ENCODE measurements around the gene MAVS.
A peak's percentile ranks its signal among the peaks of the same experiment; 100 is the strongest.
"Not testable (repeated sequence)": the region's sequence is repeated elsewhere in the genome, so short reads cannot be mapped to it uniquely, and the experiment has no call there.

The MAVS gene

GRCh38 chr20:3815703-3816315 is 30.8 kb upstream of the MAVS start:
- no peak for DNase-seq

DNA sequence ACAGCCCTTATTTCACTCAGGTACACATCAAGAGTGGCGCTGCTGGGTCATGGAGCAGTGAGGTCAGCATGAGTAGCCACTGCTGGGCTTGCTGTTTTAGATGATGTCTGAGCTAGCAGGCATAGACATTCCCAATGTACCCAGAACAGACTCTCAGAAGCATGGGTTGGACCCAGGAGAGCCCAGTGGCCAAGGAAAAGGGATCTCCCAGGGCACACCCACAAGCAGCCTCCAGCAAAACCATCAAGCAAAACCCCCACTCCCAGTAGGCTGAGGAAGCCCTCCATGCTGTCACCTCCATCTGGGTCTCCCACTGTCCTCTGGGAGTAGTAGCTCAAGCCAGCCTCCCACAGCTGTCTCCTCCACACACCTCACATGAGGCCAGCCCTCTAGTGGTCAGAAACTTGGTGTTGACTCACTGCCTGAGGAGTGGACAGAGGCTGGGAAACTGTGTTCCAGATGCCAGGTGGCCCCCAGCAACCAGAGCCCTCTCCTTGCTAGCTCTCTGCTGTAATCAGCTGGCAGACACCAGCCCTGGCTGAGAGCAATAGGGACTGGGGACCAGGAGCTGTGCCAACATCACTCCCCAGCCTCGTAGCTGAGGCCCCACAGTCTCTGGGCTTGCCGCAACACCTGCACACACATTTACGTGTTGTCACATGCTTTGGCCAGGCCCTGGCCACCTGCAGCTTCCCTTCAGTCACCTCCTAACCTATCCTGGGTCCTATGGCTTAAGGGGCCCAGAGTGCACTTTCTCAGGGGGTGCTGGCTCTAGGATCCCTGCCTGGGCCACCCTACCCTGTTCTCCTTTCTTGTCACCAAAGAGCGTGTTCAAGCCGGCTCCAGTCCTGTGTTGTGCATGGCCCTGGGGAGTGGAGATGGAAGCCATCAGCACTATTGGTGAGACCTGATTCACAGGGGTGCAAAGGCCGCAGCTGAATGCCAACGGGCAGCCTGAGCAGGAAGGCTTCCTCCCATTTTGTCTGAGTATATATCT is 28.2 kb upstream of the MAVS start:
- peak; percentile 53 for DNase-seq

DNA sequence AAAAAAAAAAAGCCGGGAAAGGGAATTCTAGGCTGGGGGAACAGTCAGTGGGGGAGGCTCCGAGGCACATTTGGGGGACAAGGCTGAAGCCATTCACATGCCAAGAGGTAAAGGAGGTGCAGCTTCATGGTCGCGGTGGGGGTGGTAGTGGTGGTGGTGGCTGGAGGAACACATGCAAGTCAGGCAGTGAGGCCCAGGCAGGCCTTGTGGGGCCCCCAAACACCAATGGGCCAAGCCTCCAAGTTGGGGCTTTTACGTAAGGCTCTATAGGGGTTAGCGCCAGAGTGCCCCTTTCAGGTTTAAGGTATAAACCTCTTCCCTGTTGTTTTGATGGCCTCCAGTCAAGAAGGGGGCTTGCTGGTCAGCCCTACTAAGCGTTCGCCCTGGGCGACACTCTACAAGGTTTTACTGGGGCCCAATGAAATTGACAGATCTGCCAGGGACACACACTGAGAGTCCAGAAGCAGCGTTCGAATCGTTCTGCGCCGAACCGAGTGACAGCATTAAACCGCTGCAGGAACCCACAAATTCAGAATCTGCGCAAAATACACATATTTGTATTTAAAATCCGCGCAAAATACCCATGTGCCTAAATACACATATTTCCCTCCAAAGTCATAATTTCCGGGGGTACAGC is 27.1 kb upstream of the MAVS start:
- no peak for DNase-seq

DNA sequence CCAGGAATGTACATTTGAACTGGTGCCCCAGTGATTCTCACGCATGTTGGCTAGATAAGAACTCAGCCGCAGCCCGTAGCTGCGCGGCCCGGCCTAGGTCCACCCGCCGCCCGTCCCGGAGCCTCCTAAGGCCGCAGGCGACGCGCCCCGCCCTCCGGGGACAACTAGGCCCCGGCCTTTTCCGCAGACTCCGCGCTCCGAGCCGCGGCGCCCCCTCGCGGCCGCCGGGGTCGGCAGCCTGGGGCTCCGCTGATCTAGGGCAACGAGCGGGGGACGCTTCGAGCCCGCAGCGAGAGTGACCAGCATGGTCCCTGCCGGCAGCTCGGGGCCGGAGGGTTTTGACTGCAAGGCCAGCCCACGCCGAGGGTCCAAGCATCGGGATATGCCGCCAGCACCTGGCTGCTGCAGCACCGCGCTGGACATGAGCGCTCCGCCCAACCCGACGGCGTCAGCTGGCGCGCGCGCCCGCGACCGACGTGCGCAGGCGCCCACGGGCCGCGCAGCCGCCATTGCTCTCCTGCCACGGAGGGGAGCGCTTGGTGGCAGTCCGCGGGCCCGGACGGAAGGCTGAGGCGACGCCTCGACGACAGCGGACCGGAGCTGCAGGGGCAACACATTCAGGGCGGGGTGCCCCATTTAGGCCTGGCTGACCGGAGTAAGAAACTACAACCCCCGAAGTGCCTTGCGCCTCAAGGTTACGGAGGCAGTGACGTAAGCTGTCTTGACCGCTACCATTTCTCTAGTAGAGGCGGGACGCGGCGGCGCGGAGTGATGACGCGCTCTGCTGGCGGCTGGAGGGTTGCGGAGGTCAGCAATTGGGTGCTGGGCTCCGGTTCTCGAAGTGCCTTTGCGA is 26.4 kb upstream of the MAVS start, which contains the start of gene AP5S1:
AP5S1 (plus strand) TSS at position 500 of the 853 bp plus-strand sequence. CDS start 1,571 bp downstream, outside the sequence.
- peak; percentile 90 for DNase-seq

DNA sequence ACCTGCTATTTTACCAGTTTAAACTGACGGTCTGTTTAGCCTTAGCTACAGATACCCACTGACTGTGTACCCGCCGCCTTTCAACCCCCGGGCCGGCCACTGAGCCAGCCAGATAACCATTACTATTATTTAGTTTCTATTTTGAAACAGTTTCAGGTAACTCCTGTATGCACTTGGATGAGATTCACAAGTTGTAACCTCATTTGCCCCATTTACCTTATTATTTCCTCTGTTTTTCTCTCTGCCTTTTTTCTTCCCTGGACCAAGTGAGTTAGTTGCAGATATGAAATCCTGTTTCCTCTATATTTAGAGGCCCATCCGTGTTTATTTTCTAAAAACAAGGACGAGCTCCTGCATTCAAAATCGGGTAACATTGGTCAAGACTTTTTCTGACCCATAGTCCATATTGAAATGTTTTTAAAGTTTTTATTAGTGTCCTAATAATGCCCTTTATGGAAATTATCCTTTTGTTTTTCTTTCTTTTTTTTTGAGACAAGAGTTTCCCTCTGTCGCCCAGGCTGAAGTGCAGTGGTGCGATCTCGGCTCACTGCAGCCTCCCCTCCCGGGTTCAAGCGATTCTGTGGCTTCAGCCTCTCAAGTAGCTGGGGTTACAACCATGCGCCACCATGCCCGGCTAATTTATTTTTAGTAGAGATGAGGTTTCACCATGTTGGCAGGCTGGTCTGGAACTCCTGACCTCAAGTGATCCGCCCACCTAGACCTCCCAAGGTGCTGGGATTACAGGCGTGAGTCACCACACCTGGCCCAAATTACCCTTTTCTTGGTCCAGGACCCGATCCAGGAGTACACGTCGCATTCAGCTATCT is 25.5 kb upstream of the MAVS start:
- DNase-seq = no peak

- DNase-seq = no peak
Measured at GRCh38 chr20:3821996-3822395, 24.6 kb upstream of the MAVS start.

- DNase-seq = no peak
Measured at GRCh38 chr20:3823881-3824280, 22.8 kb upstream of the MAVS start.

- no peak for DNase-seq
Measured at GRCh38 chr20:3825526-3825925, 21.1 kb upstream of the MAVS start.

DNA sequence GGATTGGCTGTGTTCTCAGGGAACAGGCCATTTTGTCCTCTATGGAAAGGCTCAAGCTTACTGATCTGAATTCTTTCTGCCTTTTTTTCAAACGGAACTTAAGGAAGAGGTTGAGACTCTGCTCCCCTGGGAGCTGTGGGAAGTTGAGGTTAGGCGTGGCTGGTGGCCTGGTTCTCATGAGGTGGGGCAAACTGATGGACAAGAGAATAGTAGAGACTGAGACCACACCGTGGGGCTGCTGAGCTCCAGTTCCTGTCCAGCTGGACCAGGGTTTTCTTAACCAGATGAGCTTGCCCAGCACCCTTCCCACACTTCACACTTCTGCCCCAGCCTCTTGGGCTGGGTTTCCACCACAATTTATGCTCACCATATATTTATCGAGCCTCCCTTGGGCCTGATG is 20.2 kb upstream of the MAVS start:
- no peak for DNase-seq

DNA sequence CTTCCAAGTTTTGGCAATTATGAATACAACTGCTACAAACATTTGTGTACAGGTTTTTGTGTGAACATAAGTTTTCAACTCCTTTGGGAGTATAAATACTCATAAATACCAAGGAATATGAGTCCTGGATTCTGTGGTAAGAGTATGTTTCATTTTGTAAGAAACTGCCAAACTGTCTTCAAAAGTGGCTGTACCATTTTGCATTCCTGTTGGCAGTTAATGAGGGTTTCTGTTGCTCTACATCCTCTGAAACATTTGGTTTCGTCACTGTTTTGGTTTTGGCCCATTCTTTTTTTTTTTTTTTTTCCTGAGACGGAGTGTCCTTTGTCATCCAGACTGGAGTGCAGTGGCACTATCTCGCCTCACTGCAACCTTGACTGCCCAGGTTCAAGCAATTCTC is 17.8 kb upstream of the MAVS start:
- DNase-seq = no peak

- not testable (repeated sequence) for DNase-seq
Measured at GRCh38 chr20:3829891-3830290, 16.7 kb upstream of the MAVS start.

- DNase-seq = no peak
Measured at GRCh38 chr20:3836132-3836531, 10.5 kb upstream of the MAVS start.

GRCh38 chr20:3839328-3839727 is 7.3 kb upstream of the MAVS start:
- DNase-seq = no peak

GRCh38 chr20:3840201-3840600 is 6.4 kb upstream of the MAVS start:
- DNase-seq = not testable (repeated sequence)

DNA sequence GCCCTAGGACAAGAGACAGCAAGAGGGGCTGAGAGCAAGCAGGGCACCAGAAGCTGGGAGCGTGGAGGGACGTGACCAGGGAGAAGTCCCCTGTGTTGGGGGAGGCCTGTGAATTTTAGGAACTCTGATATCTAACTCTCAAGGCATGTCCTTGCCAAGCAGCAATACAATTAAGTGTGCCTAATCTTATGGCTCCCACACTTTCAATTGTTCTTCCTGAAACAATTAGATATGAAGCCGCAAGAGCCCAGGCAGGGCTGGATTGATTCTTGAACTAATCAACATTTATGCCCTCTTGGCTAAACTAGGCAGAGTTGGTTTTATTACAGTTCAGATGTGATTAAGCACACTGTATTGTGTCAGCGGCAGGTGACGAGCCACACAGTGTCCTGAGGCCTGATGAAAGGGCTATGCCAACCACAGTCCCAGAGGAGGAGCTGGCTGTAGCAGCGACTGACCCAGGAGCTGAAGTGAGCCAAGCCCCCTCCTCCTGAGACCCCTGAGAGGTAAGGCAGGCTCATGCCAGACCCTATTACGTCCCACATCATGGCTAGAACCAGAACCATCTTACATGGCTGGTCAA is 4.2 kb upstream of the MAVS start:
- DNase-seq = no peak

DNA sequence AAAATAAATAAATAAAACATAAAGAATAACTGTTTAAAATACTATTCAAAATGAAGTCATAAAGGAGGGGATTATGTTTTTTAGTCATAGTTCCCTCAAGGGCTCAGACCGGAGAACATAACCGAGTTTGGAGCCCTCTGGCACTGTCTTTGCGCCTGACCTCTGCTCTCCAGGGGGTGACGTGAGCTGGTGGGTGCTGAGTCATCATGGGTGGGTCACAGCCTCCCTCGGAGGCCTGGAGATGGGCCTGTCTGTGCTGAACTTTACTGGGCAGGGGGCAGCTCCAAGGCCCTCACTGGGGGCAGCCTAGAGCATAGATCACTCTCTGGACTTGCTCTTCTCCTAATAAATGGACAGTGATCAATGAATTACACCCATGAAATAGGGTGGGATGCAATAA is 3.1 kb upstream of the MAVS start:
- DNase-seq = no peak

DNA sequence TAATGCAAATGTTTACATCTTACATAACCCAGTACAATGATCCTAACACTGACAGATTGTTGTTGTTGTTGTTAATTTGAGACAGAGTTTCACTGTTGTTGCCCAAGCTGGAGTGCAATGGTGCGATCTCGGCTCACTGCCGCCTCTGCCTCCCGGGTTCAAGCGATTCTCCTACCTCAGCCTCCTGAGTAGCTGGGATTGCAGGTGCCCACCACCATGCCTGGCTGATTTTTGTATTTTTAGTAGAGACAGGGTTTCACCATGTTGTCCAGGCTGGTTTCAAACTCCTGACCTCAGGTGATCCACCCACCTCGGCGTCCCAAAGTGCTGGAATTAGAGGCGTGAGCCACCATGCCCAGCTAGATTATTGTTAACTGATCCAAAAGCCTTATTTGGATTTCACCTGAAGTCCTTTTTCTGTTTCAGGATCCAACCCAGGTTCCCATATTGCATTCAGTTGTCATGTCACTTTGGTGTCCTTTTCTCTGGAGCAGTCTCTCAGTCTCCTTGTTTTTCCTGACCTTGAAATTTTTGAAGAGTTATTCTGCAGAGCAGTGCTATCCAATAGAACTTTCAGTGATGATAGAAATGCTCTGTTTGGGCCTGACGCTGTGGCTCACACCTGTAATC is 2.5 kb upstream of the MAVS start:
- DNase-seq = not testable (repeated sequence)

DNA sequence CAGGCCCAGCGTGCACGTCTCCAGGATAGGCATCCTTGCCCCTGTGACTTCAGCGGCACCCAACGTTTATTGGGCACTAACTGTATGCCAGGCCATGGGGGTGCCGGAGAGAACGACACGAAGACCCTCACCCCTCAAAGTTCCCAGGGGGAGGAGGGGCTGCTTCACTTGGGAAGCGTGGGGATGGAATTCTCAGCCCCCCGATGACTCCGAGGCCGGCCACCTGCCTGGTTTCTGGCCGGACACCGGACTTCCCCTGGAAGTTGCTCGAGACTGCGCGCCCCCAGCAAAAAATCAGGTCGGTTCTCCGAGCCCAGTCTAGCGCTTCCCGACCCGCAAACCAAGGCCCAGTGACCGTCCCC is 275 bp upstream of the MAVS start:
- peak; percentile 43 for DNase-seq

GRCh38 chr20:3847429-3847940 is 851 bp downstream of the MAVS start:
- DNase-seq = peak; percentile 2

DNA sequence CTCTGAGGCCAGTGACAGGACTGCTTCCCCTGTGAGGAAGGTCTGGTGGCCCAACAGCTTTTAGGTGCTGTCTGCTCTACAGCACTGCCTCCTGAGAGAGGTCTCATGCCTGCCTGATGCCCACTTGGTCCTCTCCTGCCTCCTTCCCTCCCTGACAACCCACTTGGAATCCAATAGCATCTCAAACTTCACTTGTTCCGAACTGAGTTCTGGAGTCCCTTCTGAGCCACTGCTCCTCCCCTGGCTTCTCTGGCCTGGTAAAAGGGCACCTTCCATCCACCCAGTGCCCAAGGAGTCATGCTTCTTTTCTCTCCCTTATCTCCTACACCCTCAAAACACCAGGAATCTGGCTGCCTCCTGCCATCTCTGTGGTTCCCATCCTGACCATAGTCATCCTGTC is 1.9 kb downstream of the MAVS start:
- DNase-seq = no peak

DNA sequence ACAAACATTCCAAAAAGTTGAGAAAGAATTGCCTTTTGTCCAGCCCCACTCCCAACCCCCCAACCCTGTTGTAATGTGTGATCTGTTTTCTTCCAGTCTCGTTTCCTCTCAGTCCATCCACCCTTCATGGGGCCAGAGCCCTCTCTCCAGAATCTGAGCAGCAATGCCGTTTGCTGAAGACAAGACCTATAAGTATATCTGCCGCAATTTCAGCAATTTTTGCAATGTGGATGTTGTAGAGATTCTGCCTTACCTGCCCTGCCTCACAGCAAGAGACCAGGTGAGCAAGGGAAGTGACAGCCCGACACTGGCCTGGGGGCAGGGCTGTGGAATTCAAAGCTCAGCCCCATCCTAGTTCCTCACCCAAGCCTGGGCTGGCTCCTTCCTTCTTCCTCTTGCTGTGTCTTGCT is 7.8 kb downstream of the MAVS start:
- DNase-seq = no peak
